Measurements from ENCODE around the gene METTL25. TPM values are rescaled to one million over a fixed set of nuclear protein-coding genes. Genes with fewer than 3 reads are reported as not detected.
"Not testable (repeated sequence)": the region's sequence is repeated elsewhere in the genome, so short reads cannot be mapped to it uniquely, and the experiment has no call there.

METTL25 gene
- total RNA-seq: 1 to 10 TPM; 6.0 to 7.6 TPM

GRCh38 chr12:82358200-82359114 lies at the start of gene METTL25, which contains the start of gene CCDC59:
TSS of gene METTL25 (plus strand) at chr12:82358529. CDS start at chr12:82358566, 37 bp downstream.
TSS of gene CCDC59 (minus strand) at chr12:82358387. CDS start at chr12:82358376, 11 bp downstream.
- ChIA-PET POLR2A (no interaction called here), CTCF (interaction anchor here (0.8 to 1.2 kb wide), 5 partner anchors 9 to 328 kb away, joined by 3 to 4 read pairs (median 4); partner anchors contain the start of gene TMTC2)

- POLR2A ChIA-PET: no interaction called here
- CTCF ChIA-PET: no interaction called here
These were observed 43.9 kb upstream of the METTL25 start for GRCh38 chr12:82314406-82314892.

GRCh38 chr12:82319276-82319675 lies 39.1 kb upstream of the METTL25 start:
- ChIA-PET POLR2A (no interaction called here), CTCF (no interaction called here)

- ChIA-PET CTCF (no interaction called here), POLR2A (no interaction called here)
These were observed 32.6 kb upstream of the METTL25 start for GRCh38 chr12:82325540-82326336.

GRCh38 chr12:82326905-82327503 lies 31.3 kb upstream of the METTL25 start:
- ChIA-PET POLR2A (no interaction called here), CTCF (no interaction called here)

GRCh38 chr12:82327861-82328260 lies 30.5 kb upstream of the METTL25 start:
- ChIA-PET CTCF (no interaction called here), POLR2A (no interaction called here)

- ChIA-PET CTCF (no interaction called here), POLR2A (no interaction called here)
These were observed 28.8 kb upstream of the METTL25 start for GRCh38 chr12:82329508-82329907.

GRCh38 chr12:82350161-82350560 lies 8.2 kb upstream of the METTL25 start:
- ChIA-PET CTCF (no interaction called here), POLR2A (no interaction called here)

- POLR2A ChIA-PET: no interaction called here
These were observed 6.9 kb upstream of the METTL25 start for GRCh38 chr12:82351390-82351789.

GRCh38 chr12:82357340-82357739 lies 989 bp upstream of the METTL25 start:
- POLR2A ChIA-PET: no interaction called here

More at GRCh38 chr12:82351390-82351789, 6.9 kb upstream of the METTL25 start:
- CTCF ChIA-PET: no interaction called here

GRCh38 chr12:82357845-82358199 lies 507 bp upstream of the METTL25 start:
- POLR2A ChIA-PET: no interaction called here

More at GRCh38 chr12:82357340-82357739, 989 bp upstream of the METTL25 start:
- CTCF ChIA-PET: interaction anchor here (1.2 kb wide), 1 partner anchor 12 kb away, joined by 4 read pairs; no protein-coding TSS in a partner anchor

GRCh38 chr12:82359115-82359478 lies 768 bp downstream of the METTL25 start:
- CTCF ChIA-PET: interaction anchor here (1.2 kb wide), 1 partner anchor 9 kb away, joined by 4 read pairs; no protein-coding TSS in a partner anchor
- POLR2A ChIA-PET: no interaction called here

More at GRCh38 chr12:82357845-82358199, 507 bp upstream of the METTL25 start:
- CTCF ChIA-PET: interaction anchor here (1.0 to 1.2 kb wide), 4 partner anchors 10 to 328 kb away, joined by 3 to 4 read pairs (median 4); partner anchors contain the start of gene TMTC2

GRCh38 chr12:82360834-82361233 lies 2.5 kb downstream of the METTL25 start:
- POLR2A ChIA-PET, CTCF ChIA-PET: not testable (repeated sequence)

GRCh38 chr12:82361461-82361915 lies 3.2 kb downstream of the METTL25 start:
- ChIA-PET POLR2A (no interaction called here), CTCF (no interaction called here)

GRCh38 chr12:82363990-82364389 lies 5.7 kb downstream of the METTL25 start:
- POLR2A ChIA-PET: no interaction called here
- CTCF ChIA-PET: no interaction called here

GRCh38 chr12:82366197-82366596 lies 7.9 kb downstream of the METTL25 start:
- ChIA-PET POLR2A (no interaction called here), CTCF (no interaction called here)

- CTCF ChIA-PET: no interaction called here
- POLR2A ChIA-PET: no interaction called here
These were observed 16.9 kb downstream of the METTL25 start for GRCh38 chr12:82375201-82375600.

GRCh38 chr12:82378997-82379396 lies 20.7 kb downstream of the METTL25 start:
- ChIA-PET POLR2A (no interaction called here), CTCF (interaction anchor here (0.9 kb wide), 1 partner anchor 21 kb away, joined by 3 read pairs; the partner anchor contains the start of genes CCDC59 and METTL25)

- ChIA-PET POLR2A (no interaction called here), CTCF (no interaction called here)
These were observed 25.7 kb downstream of the METTL25 start for GRCh38 chr12:82383930-82384552.
